SHP77 treated with DMSO at 0.1 percent for 48 hours (cell line): Measurements from ENCODE around the gene RO60.

Source experiments
- DNase-seq: peaks from one replicate; lab custom pipeline; 2025; lab: John Stamatoyannopoulos, UW

The RO60 gene

GRCh38 chr1:193108471-193108870 lies 49.1 kb downstream of the RO60 start:
- DNase-seq, result no peak
